HepG2 (cell line): ENCODE data around the gene MED28.

Source experiments
- EZH2 ChIP-seq: conservative IDR thresholded peaks from 2 replicates; pipeline ENCODE4 v1.6.1; 2012; ENCODE audit warnings: mild to moderate bottlenecking, low read depth, low read length, moderate library complexity
- SETDB1 ChIP-seq: sonication (generic); formaldehyde crosslinking; IDR thresholded peaks from 2 replicates; pipeline ENCODE4 v1.5.1; 2020; ENCODE audit warnings: missing genetic modification reagents, mild to moderate bottlenecking, borderline replicate concordance
- TF ChIP-seq, protein P1 (sequence below): sonication (generic); formaldehyde crosslinking; IDR thresholded peaks from 2 replicates; pipeline ENCODE4 v1.5.0; 2020; ENCODE audit warnings: mild to moderate bottlenecking, missing genetic modification reagents, moderate library complexity

DNA sequence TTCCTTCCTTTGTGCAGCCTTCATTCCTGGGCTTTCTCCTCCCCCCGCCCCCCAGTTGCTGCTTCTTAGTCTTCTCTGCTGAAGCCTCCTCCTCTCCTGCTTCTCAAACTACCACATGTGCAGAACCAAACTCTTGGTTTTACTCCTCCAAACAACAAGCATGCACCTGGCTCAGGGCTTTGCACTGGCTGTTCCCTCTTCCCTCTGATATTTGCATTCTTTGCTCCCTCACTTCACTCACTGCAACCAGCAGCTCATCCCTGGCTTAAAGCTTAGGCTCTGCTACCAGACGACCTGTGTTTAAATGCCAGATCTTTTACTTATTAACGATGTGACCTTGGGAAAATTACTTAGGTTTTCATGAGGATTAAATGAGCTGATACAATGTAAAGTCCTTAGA is 51.4 kb downstream of the MED28 start:
- TF ChIP-seq EZH2 (no peak), SETDB1 (CRISPR knock-in tag) (no peak)
- TF ChIP-seq, protein P1, sequence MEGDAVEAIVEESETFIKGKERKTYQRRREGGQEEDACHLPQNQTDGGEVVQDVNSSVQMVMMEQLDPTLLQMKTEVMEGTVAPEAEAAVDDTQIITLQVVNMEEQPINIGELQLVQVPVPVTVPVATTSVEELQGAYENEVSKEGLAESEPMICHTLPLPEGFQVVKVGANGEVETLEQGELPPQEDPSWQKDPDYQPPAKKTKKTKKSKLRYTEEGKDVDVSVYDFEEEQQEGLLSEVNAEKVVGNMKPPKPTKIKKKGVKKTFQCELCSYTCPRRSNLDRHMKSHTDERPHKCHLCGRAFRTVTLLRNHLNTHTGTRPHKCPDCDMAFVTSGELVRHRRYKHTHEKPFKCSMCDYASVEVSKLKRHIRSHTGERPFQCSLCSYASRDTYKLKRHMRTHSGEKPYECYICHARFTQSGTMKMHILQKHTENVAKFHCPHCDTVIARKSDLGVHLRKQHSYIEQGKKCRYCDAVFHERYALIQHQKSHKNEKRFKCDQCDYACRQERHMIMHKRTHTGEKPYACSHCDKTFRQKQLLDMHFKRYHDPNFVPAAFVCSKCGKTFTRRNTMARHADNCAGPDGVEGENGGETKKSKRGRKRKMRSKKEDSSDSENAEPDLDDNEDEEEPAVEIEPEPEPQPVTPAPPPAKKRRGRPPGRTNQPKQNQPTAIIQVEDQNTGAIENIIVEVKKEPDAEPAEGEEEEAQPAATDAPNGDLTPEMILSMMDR (CRISPR knock-in tag): no peak
